BJ (cell line): ENCODE data around the gene SNX14. TPM values are rescaled to one million over a fixed set of nuclear protein-coding genes. Genes with fewer than 3 reads are reported as not detected.
A peak's percentile ranks its signal among the peaks of the same experiment; 100 is the strongest.
"Not testable (repeated sequence)": the region's sequence is repeated elsewhere in the genome, so short reads cannot be mapped to it uniquely, and the experiment has no call there.

Experiments used
- CTCF ChIA-PET: fragments of 350-600 bp; formaldehyde crosslinking; extraction: SDS; loops from one replicate; lab custom pipeline; 2021; ENCODE audit warnings: antibody characterized with exemption, inconsistent platforms; lab: Yijun Ruan, JAX
- POLR2A ChIA-PET: fragments of 300-600 bp; sonication (Branson Sonifier 250); formaldehyde crosslinking; extraction: SDS; loops from one replicate; lab custom pipeline; 2021; ENCODE audit warnings: antibody characterized with exemption; lab: Charles Lee
- DNase-seq: peaks from one replicate; pipeline ENCODE4 v3.0.0-alpha.2; 2011; ENCODE audit warnings: low read depth
- H3K27me3 ChIP-seq: 2 replicates; pipeline ENCODE4 v1.6.0; 2011; ENCODE audit warnings: low read length; ENCODE audit not compliant: control insufficient read depth, insufficient read depth
- H3K36me3 ChIP-seq: 2 replicates; pipeline ENCODE4 v1.5.1; 2011; ENCODE audit warnings: low read length; ENCODE audit not compliant: control insufficient read depth, insufficient read depth
- H3K4me3 ChIP-seq: 2 replicates; pipeline ENCODE4 v1.5.1; 2011; ENCODE audit warnings: low read depth, mild to moderate bottlenecking, control low read depth, low read length
- CTCF ChIP-seq: IDR thresholded peaks from 2 replicates; pipeline ENCODE4 v1.5.1; 2011; ENCODE audit warnings: low read depth, mild to moderate bottlenecking, control low read depth, inconsistent platforms, low read length, moderate library complexity; ENCODE audit not compliant: insufficient read depth
- polyA plus RNA-seq: library from polyadenylated mRNA; depleted of rRNA; stranded (reverse); fragments of >200 nt; gene quantifications from 2 replicates; pipeline ENCODE4 v1.2.3, GENCODE V29; 2011

SNX14 gene
- polyA plus RNA-seq, 1 experiment: 36.2 TPM

GRCh38 chr6:85640821-85641220, 47.2 kb upstream of the SNX14 start:
- CTCF ChIA-PET: interaction anchor here (0.7 kb wide), 1 partner anchor 9 kb away, joined by 4 read pairs; no protein-coding TSS in a partner anchor

GRCh38 chr6:85637579-85637978, 43.9 kb upstream of the SNX14 start:
- ChIA-PET CTCF (no interaction called here), POLR2A (interaction anchor here (0.9 kb wide), 1 partner anchor 41 kb away, joined by 4 read pairs; no protein-coding TSS in a partner anchor)
- DNase-seq: no peak
- Histone ChIP-seq H3K36me3 (peaks cover 13% of the 10 kb centered on the region), H3K27me3 (no peaks in the 10 kb centered on the region), H3K4me3 (no peak overlapping the region)
- TF ChIP-seq CTCF: no peak

More at GRCh38 chr6:85640821-85641220, 47.2 kb upstream of the SNX14 start:
- POLR2A ChIA-PET: interaction anchor here (0.6 kb wide), 1 partner anchor 12 kb away, joined by 3 read pairs; no protein-coding TSS in a partner anchor
- H3K36me3 ChIP-seq: peaks cover 6% of the 10 kb centered on the region
- no peak for TF ChIP-seq CTCF
- no peak for DNase-seq
- H3K4me3 ChIP-seq: peak overlapping the region; percentile 88
- H3K27me3 ChIP-seq: no peaks in the 10 kb centered on the region

GRCh38 chr6:85632164-85632942, 38.7 kb upstream of the SNX14 start:
- CTCF ChIA-PET: no interaction called here

GRCh38 chr6:85631117-85631516, 37.5 kb upstream of the SNX14 start:
- ChIA-PET POLR2A (interaction anchor here (0.6 kb wide), 1 partner anchor 9 kb away, joined by 4 read pairs; no protein-coding TSS in a partner anchor), CTCF (interaction anchor here (1.0 kb wide), 1 partner anchor 10 kb away, joined by 4 read pairs; no protein-coding TSS in a partner anchor)
- not testable (repeated sequence) for DNase-seq, H3K4me3 ChIP-seq, H3K27me3 ChIP-seq
- peaks cover 11% of the 10 kb centered on the region for H3K36me3 ChIP-seq

More at GRCh38 chr6:85632164-85632942, 38.7 kb upstream of the SNX14 start:
- POLR2A ChIA-PET: no interaction called here
- TF ChIP-seq CTCF: no peak
- no peak for DNase-seq
- Histone ChIP-seq H3K27me3 (no peaks in the 10 kb centered on the region), H3K36me3 (peaks cover 14% of the 10 kb centered on the region), H3K4me3 (no peak overlapping the region)

- Histone ChIP-seq H3K27me3 (no peaks in the 10 kb centered on the region), H3K4me3 (no peak overlapping the region), H3K36me3 (peaks cover 4% of the 10 kb centered on the region)
- no peak for TF ChIP-seq CTCF
- CTCF ChIA-PET: interaction anchor here (1.7 kb wide), 1 partner anchor 43 kb away, joined by 3 read pairs; no protein-coding TSS in a partner anchor
- DNase-seq: no peak
- POLR2A ChIA-PET: interaction anchor here (0.6 kb wide), 1 partner anchor 12 kb away, joined by 3 read pairs; no protein-coding TSS in a partner anchor
These were observed 34.7 kb upstream of the SNX14 start for GRCh38 chr6:85628353-85628752.
